Measurements from ENCODE around the gene GDF15.
"Not testable (repeated sequence)": the region's sequence is repeated elsewhere in the genome, so short reads cannot be mapped to it uniquely, and the experiment has no call there.

The GDF15 gene, protein sequence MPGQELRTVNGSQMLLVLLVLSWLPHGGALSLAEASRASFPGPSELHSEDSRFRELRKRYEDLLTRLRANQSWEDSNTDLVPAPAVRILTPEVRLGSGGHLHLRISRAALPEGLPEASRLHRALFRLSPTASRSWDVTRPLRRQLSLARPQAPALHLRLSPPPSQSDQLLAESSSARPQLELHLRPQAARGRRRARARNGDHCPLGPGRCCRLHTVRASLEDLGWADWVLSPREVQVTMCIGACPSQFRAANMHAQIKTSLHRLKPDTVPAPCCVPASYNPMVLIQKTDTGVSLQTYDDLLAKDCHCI

GRCh38 chr19:18385675-18386542 is at the start of gene GDF15:
GDF15 (plus strand) TSS chr19:18386158; CDS start chr19:18386190, 32 bp downstream.
- no peak for DNase-seq

DNA sequence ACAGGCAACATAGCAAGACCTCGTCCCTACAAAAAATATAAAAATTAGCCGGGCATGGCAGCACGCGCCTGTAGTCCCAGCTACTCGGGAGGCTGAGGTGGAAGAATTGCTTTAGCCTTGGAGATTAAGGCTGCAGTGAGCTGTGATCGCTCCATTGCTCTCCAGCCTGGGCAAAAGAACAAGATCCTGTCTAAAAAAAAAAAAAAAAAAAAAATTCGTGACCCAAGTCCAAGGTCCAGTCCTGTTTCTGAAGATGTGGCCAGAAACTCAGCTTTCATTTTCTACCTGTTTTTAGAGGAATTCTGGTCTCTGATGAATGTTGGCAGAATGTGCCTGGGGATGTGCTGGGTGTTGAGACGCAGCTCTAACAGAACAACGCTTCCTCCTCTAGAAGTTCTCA is 47.4 kb upstream of the GDF15 start:
- DNase-seq, result no peak

- DNase-seq, result no peak
These were observed 46.2 kb upstream of the GDF15 start for GRCh38 chr19:18339723-18340122.

GRCh38 chr19:18340190-18340989 is 45.6 kb upstream of the GDF15 start, which contains the start of gene PGPEP1:
PGPEP1 (plus strand) TSS chr19:18340598; CDS start chr19:18340682, 84 bp downstream.
- peak; percentile 41 for DNase-seq

DNA sequence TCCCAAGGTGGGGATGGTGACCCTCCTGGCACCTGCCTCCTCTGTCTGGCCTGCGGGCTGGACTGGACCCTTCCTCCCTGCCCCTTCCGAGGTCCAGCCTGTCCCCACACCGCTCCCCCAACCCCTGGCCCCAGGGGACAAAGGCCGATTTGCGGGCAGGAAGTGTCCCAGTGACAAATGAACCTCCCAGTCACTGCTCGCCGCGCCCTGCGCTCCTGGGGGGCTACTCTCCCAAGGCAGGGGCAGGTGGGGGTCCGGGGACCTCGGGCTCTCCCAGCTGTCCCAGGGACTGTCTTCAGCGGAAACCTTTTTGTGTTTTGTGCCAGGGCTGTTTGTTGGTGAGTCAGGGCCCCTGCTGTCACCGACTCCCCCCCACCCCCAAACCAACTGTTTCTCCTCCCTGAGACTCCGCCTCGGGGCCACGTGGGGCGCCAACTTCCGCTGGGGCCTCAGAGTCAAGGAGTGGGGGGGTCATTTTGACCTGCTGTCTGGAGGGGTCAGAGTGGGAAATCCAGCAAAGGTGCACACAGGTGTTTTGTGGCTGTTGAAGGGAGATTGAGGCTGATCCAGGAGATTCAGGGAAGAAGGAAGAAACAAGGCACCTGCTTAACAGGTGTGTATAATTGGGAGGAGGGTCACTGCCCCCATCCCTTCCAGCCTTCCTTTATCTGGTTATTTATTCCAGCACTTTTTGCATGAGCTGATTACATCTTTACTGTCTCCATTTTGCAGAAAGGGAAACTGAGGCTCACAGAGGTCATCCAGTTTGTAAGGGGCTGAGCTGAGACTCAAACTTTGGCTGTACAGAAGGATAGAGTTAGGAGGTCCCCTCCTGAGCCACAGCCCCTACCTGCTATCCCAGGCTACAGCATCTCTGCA is 44.7 kb upstream of the GDF15 start:
- DNase-seq, result no peak

GRCh38 chr19:18342090-18342632 is 43.8 kb upstream of the GDF15 start:
- no peak for DNase-seq

DNA sequence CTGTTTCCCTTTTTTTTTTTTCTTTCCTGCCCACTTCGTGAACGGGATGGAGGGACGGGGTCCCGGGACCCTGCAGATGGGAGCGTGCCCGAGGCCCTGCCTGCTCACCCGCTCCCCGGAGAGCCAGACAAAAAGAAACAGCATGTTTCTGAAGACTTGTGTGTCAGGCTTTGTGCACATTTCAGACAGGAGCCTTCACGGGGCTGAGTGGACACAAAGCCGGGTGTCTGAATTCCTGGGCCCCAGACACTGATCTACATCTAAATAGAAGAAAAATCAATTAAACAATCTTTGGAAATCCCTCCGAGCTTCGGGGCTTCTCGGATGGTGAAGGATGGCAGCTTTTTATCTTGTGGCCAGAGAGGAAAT is 41.4 kb upstream of the GDF15 start:
- DNase-seq, result no peak

GRCh38 chr19:18345296-18345695 is 40.7 kb upstream of the GDF15 start:
- no peak for DNase-seq

GRCh38 chr19:18346091-18346490 is 39.9 kb upstream of the GDF15 start:
- peak; percentile 68 for DNase-seq

GRCh38 chr19:18348171-18348570 is 37.8 kb upstream of the GDF15 start:
- no peak for DNase-seq

DNA sequence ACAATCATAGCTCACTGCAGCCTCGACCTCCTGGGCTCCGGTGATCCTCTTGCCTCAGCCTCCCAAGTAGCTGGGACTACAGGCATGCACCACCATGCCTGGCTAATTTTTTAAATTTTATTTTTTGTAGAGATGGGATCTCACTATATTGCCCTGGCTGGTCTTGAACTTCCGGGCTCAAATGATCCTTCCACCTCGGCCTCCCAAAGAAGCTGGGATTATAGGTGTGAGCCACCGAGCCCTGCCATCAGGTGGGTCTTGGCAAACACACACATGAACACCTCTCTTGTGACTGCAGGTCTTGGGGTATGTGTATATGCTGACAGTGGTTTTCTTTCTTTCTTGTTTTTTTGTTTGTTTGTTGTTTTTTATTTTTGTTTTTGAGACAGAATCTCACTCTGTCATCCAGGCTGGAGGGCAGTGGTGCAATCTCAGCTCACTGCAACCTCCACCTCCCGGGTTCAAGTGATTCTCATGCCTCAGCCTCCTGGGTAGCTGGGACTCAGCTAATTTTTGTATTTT is 37.1 kb upstream of the GDF15 start:
- DNase-seq, result not testable (repeated sequence)

DNA sequence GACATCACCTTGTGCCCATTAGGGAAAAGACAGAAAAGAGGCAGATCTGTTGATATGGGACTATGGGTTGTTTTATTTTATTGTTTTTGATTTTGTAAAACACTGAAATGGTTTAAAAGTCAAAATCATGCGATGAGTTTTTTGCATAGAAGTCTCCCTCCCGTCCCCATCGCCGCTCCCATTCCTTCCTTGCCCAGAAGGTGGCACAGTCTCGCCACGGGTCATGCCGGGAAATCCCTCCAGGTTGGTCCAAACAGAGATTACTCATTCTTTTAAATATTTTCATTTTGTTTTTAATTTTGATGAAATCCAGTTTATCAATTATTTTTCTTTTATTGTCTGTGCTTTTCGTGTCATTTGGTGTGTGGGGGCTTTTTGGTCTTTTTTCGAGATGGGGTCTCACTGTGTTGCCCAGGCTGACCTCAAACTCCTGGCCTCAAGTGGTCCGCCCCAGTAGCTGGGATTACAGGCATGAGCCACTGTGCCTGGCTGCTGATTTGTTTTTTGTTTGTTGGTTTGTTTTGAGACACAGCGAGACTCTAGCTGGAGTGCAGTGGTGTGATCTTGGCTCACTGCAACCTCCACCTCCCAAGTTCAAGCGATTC is 36.3 kb upstream of the GDF15 start:
- DNase-seq, result no peak

- DNase-seq, result no peak
These were observed 35.5 kb upstream of the GDF15 start for GRCh38 chr19:18350490-18350889.

GRCh38 chr19:18351544-18351943 is 34.4 kb upstream of the GDF15 start:
- DNase-seq, result no peak

DNA sequence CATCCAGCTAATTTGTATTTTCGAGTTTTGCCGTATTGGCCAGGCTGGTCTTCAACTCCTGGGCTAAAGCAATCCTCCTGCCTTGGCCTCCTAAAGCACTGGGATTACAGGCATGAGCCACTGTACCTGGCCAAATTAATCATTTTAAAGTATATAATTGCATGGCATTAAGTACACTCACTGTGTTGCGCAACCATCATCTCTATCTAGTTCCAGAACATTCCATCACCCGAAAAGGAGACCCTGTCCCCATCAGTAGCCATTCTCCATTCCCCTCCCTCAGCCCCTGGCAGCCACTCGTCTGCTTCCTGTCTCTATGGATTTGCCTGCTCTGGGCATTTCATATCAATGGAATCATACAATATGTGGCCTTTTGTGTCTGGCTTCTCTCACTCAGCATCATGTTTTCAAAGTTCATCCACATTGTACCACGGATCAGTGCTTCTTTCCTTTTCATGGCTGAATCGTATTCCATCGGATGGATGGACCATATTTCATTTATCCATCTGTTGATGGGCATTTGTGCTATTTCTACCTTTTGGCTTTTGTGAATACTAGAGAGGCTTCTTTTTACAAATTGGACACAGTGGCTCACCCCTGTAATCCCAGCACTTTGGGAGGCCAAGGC is 32.5 kb upstream of the GDF15 start:
- DNase-seq, result no peak

DNA sequence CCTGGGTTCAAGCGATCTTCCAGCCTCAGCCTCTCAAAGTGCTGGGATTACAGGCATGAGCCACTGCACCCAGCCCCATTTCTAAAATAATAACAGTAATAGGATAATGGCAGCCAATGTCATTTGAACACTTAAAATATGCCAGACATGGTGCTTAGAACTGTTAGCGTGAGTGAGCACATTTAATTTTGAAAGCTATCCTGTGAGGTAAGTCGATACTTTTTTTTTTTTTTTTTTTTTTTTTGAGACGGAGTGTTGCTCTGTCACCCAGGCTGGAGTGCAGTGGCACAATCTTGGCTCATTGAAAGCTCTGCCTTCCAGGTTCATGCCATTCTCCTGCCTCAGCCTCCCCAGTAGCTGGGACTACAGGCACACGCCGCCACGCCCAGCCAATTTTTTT is 31.2 kb upstream of the GDF15 start:
- not testable (repeated sequence) for DNase-seq

- no peak for DNase-seq
These were observed 28.9 kb upstream of the GDF15 start for GRCh38 chr19:18357041-18357440.

GRCh38 chr19:18361646-18362045 is 24.3 kb upstream of the GDF15 start:
- no peak for DNase-seq

- no peak for DNase-seq
These were observed 22.9 kb upstream of the GDF15 start for GRCh38 chr19:18362934-18363542.

DNA sequence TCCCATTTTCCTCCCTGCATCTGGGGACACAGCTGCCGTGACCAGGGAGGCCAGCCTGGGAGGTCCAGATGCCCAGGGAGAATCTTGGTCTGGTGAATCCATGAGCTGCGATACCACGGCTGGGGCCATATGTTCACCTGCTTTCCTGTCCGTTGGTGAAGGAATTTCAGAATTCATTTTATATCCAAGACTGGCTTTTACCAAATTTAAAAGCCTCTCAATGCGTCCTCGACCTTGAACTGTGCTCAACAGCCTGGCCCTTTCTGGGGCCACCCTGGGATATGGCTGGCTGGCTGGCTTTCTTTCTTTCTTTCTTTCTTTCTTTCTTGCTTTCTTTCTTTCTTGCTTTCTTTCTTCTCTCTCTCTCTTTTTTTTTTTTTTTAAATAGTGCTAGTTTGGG is 22.2 kb upstream of the GDF15 start:
- no peak for DNase-seq

All from COR-L47 (cell line).